ENCODE results near the gene PRKD2.

The PRKD2 gene

DNA sequence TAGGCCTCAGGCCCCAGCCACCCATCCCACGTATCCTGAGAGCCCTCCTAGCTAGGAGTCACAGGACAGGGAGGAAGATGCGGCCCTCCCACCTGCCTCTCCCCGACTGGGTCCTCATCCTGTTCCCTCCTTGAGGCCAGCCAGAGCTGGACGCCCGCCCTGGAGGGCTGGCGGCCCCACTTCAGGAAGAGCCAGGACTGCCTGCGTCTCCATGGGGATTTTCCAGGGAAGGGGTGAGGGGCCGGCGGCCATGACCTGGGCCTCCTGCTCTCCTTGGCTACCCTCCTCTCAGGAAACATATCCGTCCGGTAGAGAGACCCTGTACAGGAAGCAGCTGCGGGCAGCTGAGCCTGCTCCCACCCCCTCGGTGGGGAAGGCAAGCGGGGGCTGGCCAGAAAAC lies 11.3 kb upstream of the PRKD2 start:
- H3K27me3 Mint-ChIP-seq (ENCODE audit: low read depth, poor library complexity) = no peaks in the 10 kb centered on the region
- DNase-seq = no peak
- no peak overlapping the region for H3K27ac Mint-ChIP-seq
- no peak overlapping the region for H3K4me3 Mint-ChIP-seq
- no peaks in the 10 kb centered on the region for H3K9me3 Mint-ChIP-seq
- H3K36me3 Mint-ChIP-seq (ENCODE audit: low read depth) = peaks cover 47% of the 10 kb centered on the region
- peaks cover 28% of the 10 kb centered on the region for H3K4me1 Mint-ChIP-seq
- TF ChIP-seq, protein P1, sequence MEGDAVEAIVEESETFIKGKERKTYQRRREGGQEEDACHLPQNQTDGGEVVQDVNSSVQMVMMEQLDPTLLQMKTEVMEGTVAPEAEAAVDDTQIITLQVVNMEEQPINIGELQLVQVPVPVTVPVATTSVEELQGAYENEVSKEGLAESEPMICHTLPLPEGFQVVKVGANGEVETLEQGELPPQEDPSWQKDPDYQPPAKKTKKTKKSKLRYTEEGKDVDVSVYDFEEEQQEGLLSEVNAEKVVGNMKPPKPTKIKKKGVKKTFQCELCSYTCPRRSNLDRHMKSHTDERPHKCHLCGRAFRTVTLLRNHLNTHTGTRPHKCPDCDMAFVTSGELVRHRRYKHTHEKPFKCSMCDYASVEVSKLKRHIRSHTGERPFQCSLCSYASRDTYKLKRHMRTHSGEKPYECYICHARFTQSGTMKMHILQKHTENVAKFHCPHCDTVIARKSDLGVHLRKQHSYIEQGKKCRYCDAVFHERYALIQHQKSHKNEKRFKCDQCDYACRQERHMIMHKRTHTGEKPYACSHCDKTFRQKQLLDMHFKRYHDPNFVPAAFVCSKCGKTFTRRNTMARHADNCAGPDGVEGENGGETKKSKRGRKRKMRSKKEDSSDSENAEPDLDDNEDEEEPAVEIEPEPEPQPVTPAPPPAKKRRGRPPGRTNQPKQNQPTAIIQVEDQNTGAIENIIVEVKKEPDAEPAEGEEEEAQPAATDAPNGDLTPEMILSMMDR (IDR thresholded peaks at IDR 0.05) = no peak

GRCh38 chr19:46727757-46728156 lies 10.8 kb upstream of the PRKD2 start:
- Mint-ChIP-seq H3K4me3 (no peak overlapping the region), H3K36me3 (ENCODE audit: low read depth) (peaks cover 45% of the 10 kb centered on the region), H3K27me3 (ENCODE audit: low read depth, poor library complexity) (no peaks in the 10 kb centered on the region), H3K9me3 (no peaks in the 10 kb centered on the region), H3K27ac (no peak overlapping the region), H3K4me1 (peaks cover 28% of the 10 kb centered on the region)
- TF ChIP-seq, protein P1 (IDR thresholded peaks at IDR 0.05) = no peak
- DNase-seq = no peak

- no peaks in the 10 kb centered on the region for H3K9me3 Mint-ChIP-seq
- H3K4me3 Mint-ChIP-seq = no peak overlapping the region
- TF ChIP-seq, protein P1 (IDR thresholded peaks at IDR 0.05) = no peak
- no peak for DNase-seq
- peaks cover 25% of the 10 kb centered on the region for H3K4me1 Mint-ChIP-seq
- peaks cover 49% of the 10 kb centered on the region for H3K36me3 Mint-ChIP-seq (ENCODE audit: low read depth)
- H3K27ac Mint-ChIP-seq = peak overlapping the region; percentile 36
- H3K27me3 Mint-ChIP-seq (ENCODE audit: low read depth, poor library complexity) = no peaks in the 10 kb centered on the region
These were observed 10.1 kb upstream of the PRKD2 start for GRCh38 chr19:46726971-46727501.

DNA sequence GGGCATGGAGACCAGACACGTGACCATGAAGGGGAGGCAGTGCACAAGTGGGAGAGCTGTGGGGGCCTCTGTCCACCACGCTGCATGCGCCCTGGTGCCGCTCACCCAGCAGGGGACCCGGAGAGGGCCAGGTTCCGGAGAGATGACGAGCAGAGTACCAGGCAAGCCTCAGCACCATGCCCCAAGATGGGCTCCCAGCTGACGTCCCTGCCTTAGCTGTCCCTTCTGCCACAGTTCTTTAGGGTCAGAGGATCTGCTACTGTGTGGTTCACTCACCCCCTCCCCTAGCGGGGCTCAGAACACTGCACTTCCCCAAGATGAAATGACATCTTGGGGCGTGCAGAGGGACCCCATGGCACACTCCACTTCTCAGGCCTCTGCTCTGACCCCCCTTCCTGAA lies 9.6 kb upstream of the PRKD2 start:
- no peak for DNase-seq
- Mint-ChIP-seq H3K4me1 (peaks cover 20% of the 10 kb centered on the region), H3K9me3 (no peaks in the 10 kb centered on the region), H3K36me3 (ENCODE audit: low read depth) (peaks cover 47% of the 10 kb centered on the region), H3K27ac (peak overlapping the region; percentile 89), H3K4me3 (no peak overlapping the region), H3K27me3 (ENCODE audit: low read depth, poor library complexity) (no peaks in the 10 kb centered on the region)
- TF ChIP-seq, protein P1 (IDR thresholded peaks at IDR 0.05) = no peak

- H3K9me3 Mint-ChIP-seq = no peaks in the 10 kb centered on the region
These were observed 9.0 kb upstream of the PRKD2 start for GRCh38 chr19:46725859-46726393.

More at GRCh38 chr19:46725859-46726393, 9.0 kb upstream of the PRKD2 start:
- H3K27ac Mint-ChIP-seq = peak overlapping the region; percentile 89
- peaks cover 17% of the 10 kb centered on the region for H3K4me1 Mint-ChIP-seq
- no peak for DNase-seq
- H3K27me3 Mint-ChIP-seq (ENCODE audit: low read depth, poor library complexity) = no peaks in the 10 kb centered on the region
- TF ChIP-seq, protein P1 (IDR thresholded peaks at IDR 0.05) = no peak
- no peak overlapping the region for H3K4me3 Mint-ChIP-seq
- peaks cover 42% of the 10 kb centered on the region for H3K36me3 Mint-ChIP-seq (ENCODE audit: low read depth)
